Lung (tissue), 12 donors: Measurements from ENCODE around the gene HIRIP3. TPM values are rescaled to one million over a fixed set of nuclear protein-coding genes. Genes with fewer than 3 reads are reported as not detected.

Experiments
- ATAC-seq: fragments of 200-7000 bp; cut with Tn5 transposase; one replicate; pipeline ENCODE4 v1.9.1; 2020; ENCODE audit warnings: moderate number of reproducible peaks; ENCODE audit not compliant: insufficient read depth, low FRiP score
- DNase-seq, 3 donors: peaks; one replicate each; pipeline ENCODE4 v3.0.0-alpha.2; 2013 to 2017
- H3K27ac ChIP-seq, 2 donors: one replicate each; pipeline ENCODE4 v1.5.1; 2013; ENCODE audit warnings: mild to moderate bottlenecking in 2 of 2, moderate library complexity in 2 of 2, control low read depth in 1 of 2, inconsistent platforms in 1 of 2, low read depth in 1 of 2, low read length in 1 of 2
- H3K27me3 ChIP-seq, 3 donors: one replicate each; pipeline ENCODE4 v1.5.1; 2013; ENCODE audit warnings: low read length in 2 of 3; ENCODE audit not compliant: control insufficient read depth in 3 of 3, insufficient read depth in 3 of 3
- H3K36me3 ChIP-seq, 4 donors: one replicate each; pipeline ENCODE4 v1.5.1; 2013; ENCODE audit warnings: low read length in 4 of 4, mild to moderate bottlenecking in 1 of 4, moderate library complexity in 1 of 4; ENCODE audit not compliant: control insufficient read depth in 4 of 4, insufficient read depth in 4 of 4
- H3K4me1 ChIP-seq, 5 donors: one replicate each; pipeline ENCODE4 v1.5.1; 2013; ENCODE audit warnings: low read length in 5 of 5, mild to moderate bottlenecking in 2 of 5, moderate library complexity in 1 of 5; ENCODE audit not compliant: control insufficient read depth in 5 of 5, insufficient read depth in 5 of 5
- H3K4me3 ChIP-seq: one replicate; pipeline ENCODE4 v1.5.1; 2013; ENCODE audit warnings: mild to moderate bottlenecking, control low read depth, moderate library complexity
- H3K9ac ChIP-seq, 2 donors: one replicate each; pipeline ENCODE4 v1.5.1; 2013; ENCODE audit warnings: low read length in 2 of 2, control low read depth in 1 of 2; ENCODE audit not compliant: insufficient read depth in 1 of 2
- H3K9me3 ChIP-seq, 4 donors: one replicate each; pipeline ENCODE4 v1.5.1; 2013; ENCODE audit warnings: low read length in 3 of 4, mild to moderate bottlenecking in 1 of 4, moderate library complexity in 1 of 4; ENCODE audit not compliant: control insufficient read depth in 4 of 4, insufficient read depth in 3 of 4
- WGBS, 2 donors: extraction: QIAGEN DNeasy Blood & Tissue Kit; methylation state at CpG; one replicate each; pipeline ENCODE4 v1.1.7; 2013; 5-methylcytosine and 5-hydroxymethylcytosine counted together
- polyA plus RNA-seq, 2 donors: library from polyadenylated mRNA; stranded (reverse); fragments of 200-250 nt; gene quantifications; one replicate each; pipeline ENCODE4 v1.2.1, GENCODE V29; 2013
- total RNA-seq, 2 donors: library from RNA; depleted of rRNA in 1 of 2; stranded (reverse); fragments of >200 nt in 1 of 2; gene quantifications; one replicate each; pipeline ENCODE4 v1.2.1, GENCODE V29; 2014 to 2021
- TF ChIP-seq, protein P1 (sequence below): IDR thresholded peaks from 2 replicates; pipeline ENCODE4 v1.5.1; 2012; ENCODE audit warnings: mild to moderate bottlenecking; ENCODE audit errors: control extremely low read depth, extremely low read depth
- donor health status: control.
- donor health status: control.
- donor health status: Bipolar disorder and iron deficiency.
- donor health status: healthy.
- donor health status: DM: yes; HTN: yes; CAD: no.

Gene HIRIP3
- total and polyA plus RNA-seq, 4 donors: 13.1 to 22.7 (median 17.7) TPM

DNA sequence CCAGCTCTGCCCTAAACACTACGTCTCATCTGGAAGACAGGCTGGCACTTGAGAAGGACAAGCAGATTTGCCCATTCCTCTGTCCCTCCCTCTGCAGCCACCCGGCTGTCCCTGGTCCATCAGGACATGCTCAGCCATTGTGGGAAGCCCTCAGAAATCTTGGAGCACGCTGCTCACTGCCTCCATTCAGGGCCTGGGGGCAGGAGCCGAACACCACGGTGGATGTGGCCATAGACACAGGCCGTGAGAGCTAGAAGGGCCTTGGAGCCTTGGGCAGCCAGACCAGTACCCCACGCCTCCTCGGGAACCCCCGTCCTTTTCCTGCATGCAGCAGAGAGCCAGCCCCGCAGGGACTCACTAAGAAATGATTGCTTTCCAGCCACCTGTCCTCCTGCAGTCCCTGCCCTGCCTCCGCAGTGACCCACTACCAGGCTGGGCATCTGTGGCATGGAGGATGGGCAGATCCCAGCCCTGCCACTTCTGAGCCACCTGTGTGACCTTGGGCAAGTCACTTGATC lies 12.0 kb upstream of the HIRIP3 start:
- no peak for ATAC-seq
- no peak overlapping the region for H3K27ac ChIP-seq
- DNase-seq: no peak
- H3K36me3 ChIP-seq: peaks cover 0 to 8% (median 1%) of the 10 kb centered on the region in 4 donors
- peaks cover 0 to 7% (median 0%) of the 10 kb centered on the region in 5 donors for H3K4me1 ChIP-seq
- H3K9me3 ChIP-seq: peaks cover 0 to 3% (median 0%) of the 10 kb centered on the region in 4 donors
- 71 to 84% methylated on average over 11 of the region's 11 CpGs for WGBS, 2 donors
- peaks cover 4 to 30% (median 8%) of the 10 kb centered on the region in 3 donors for H3K27me3 ChIP-seq
- H3K9ac ChIP-seq: no peak overlapping the region
- no peak overlapping the region for H3K4me3 ChIP-seq
- TF ChIP-seq, protein P1, sequence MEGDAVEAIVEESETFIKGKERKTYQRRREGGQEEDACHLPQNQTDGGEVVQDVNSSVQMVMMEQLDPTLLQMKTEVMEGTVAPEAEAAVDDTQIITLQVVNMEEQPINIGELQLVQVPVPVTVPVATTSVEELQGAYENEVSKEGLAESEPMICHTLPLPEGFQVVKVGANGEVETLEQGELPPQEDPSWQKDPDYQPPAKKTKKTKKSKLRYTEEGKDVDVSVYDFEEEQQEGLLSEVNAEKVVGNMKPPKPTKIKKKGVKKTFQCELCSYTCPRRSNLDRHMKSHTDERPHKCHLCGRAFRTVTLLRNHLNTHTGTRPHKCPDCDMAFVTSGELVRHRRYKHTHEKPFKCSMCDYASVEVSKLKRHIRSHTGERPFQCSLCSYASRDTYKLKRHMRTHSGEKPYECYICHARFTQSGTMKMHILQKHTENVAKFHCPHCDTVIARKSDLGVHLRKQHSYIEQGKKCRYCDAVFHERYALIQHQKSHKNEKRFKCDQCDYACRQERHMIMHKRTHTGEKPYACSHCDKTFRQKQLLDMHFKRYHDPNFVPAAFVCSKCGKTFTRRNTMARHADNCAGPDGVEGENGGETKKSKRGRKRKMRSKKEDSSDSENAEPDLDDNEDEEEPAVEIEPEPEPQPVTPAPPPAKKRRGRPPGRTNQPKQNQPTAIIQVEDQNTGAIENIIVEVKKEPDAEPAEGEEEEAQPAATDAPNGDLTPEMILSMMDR: no peak

DNA sequence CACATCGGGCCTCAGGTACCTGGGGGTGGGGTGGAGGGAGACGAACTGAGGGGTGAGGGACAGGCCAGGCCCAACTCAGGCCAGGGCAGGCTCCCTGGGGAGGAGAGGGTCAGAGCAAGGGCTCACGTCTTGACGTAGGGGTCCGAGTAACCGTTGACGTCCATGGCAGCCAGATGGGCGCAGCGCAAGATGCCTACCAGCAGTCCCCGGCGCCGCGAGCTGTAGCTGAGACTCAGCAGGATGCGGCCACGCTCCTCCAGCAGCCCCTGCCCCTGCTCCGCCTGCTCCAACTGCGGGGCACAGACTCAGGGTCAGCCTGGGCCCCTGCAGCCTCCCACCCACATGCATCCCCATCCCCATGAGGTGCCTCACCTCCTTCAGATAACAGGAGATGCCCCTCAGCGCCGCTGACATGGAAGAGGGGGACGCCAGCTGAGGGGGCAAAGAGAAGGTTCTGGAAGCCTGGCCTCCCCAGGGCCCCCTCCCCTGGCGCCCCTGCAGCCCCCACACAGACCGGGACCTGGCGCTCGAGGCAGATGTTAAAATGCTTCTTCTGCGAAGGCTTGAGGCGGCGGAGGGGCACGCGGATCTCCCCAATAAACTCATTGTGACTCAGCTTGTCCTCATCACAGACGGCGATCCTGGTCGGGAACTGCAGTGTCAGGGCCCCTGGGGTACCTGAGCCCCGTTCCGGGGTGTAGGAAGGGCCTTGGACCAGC lies 11.4 kb upstream of the HIRIP3 start:
- 89% methylated on average over 33 to 34 of the region's 34 CpGs for WGBS, 2 donors
- no peak for ATAC-seq
- no peak overlapping the region for H3K4me3 ChIP-seq
- peaks cover 0 to 12% (median 1%) of the 10 kb centered on the region in 4 donors for H3K36me3 ChIP-seq
- H3K27me3 ChIP-seq: peaks cover 3 to 23% (median 4%) of the 10 kb centered on the region in 3 donors
- no peak for DNase-seq
- peaks cover 0 to 3% (median 0%) of the 10 kb centered on the region in 4 donors for H3K9me3 ChIP-seq
- H3K27ac ChIP-seq: no peak overlapping the region
- TF ChIP-seq, protein P1: no peak
- H3K9ac ChIP-seq: no peak overlapping the region
- peaks cover 0 to 7% (median 0%) of the 10 kb centered on the region in 5 donors for H3K4me1 ChIP-seq

DNA sequence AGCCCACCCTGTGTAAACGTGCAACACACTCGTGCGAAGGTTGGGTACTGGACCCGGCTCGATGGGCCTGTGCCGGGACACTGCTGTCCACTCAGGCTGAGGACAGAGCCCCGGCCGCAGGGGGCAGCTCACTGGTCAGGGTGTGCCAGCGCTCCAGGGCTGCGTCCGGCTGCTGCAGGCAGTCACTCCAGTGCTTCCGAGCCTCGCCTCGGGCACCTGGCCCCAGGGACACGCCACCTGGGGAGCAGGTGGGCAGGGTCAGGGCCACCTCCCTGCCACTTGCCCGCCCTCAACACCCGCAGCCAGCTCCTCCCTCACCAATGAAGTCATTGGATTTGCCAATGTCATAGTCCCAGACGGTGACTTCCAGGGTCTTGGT lies 10.7 kb upstream of the HIRIP3 start:
- H3K27me3 ChIP-seq: peaks cover 3 to 17% (median 4%) of the 10 kb centered on the region in 3 donors
- H3K4me3 ChIP-seq: no peak overlapping the region
- peaks cover 0 to 18% (median 1%) of the 10 kb centered on the region in 4 donors for H3K36me3 ChIP-seq
- no peak for DNase-seq
- 86 to 91% methylated on average over 18 of the region's 18 CpGs for WGBS, 2 donors
- H3K27ac ChIP-seq: no peak overlapping the region
- TF ChIP-seq, protein P1: no peak
- H3K9me3 ChIP-seq: peaks cover 0 to 3% (median 0%) of the 10 kb centered on the region in 4 donors
- no peak overlapping the region for H3K9ac ChIP-seq
- peaks cover 0 to 5% (median 0%) of the 10 kb centered on the region in 5 donors for H3K4me1 ChIP-seq
- ATAC-seq: no peak
